IPS-15b (cell line): ENCODE results near the gene TRABD2B.

Experiments
- H3K27me3 ChIP-seq: one replicate; pipeline ENCODE4 v1.6.1; 2013; ENCODE audit warnings: low read length; ENCODE audit not compliant: control insufficient read depth, insufficient read depth
- H3K36me3 ChIP-seq: one replicate; pipeline ENCODE4 v1.6.1; 2013; ENCODE audit warnings: low read length; ENCODE audit not compliant: control insufficient read depth, insufficient read depth
- H3K4me1 ChIP-seq: one replicate; pipeline ENCODE4 v1.6.1; 2013; ENCODE audit warnings: mild to moderate bottlenecking, low read length; ENCODE audit not compliant: control insufficient read depth, insufficient read depth
- H3K4me3 ChIP-seq: one replicate; pipeline ENCODE4 v1.5.1; 2013; ENCODE audit warnings: low read depth, low read length
- H3K9ac ChIP-seq: one replicate; pipeline ENCODE4 v1.6.1; 2013; ENCODE audit warnings: low read depth, mild to moderate bottlenecking, low read length
- H3K9me3 ChIP-seq: one replicate; pipeline ENCODE4 v1.6.1; 2013; ENCODE audit warnings: mild to moderate bottlenecking, low read length; ENCODE audit not compliant: control insufficient read depth, insufficient read depth

Gene TRABD2B

DNA sequence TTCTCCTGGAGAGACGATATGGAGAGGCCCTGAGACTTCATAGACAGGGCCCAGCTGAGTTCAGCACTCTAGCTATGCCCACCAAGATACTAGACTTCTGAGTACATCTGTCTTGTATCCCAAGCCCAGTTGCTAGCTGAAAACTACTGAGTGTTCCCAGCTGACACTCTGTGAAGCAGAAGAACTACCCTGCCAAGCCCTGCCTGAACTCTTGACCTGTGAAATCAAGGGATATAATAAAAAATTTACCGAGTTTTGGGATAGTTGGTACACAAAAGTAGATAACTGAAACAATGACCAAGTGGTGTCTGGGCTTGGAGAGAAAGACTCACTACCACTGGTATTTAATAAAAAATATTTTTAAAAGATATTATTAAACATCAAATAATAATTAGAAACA, 267.5 kb downstream of the TRABD2B start:
- Histone ChIP-seq H3K4me1 (peaks cover under 1% of the 10 kb centered on the region), H3K9ac (no peak overlapping the region), H3K9me3 (no peaks in the 10 kb centered on the region), H3K36me3 (no peaks in the 10 kb centered on the region), H3K27me3 (peaks cover 26% of the 10 kb centered on the region), H3K4me3 (no peak overlapping the region)

DNA sequence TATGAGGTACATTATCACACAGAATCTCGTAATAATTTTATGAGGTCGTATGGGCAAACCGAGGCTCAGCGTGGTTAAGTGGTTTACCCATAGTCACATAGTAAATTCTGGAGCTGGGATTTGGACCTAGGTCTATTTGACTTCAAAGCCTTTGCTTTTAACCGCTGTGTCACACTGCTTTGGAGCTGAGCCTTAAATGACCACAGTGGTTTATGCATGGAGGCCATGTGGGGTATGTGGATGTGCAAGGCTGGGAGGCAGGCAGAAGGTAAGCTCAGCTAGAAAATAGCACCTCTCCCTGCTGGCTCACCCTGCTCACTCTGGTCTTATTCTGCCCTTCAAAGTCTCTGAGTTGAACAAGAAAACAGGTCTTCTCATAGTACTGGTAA, 269.5 kb downstream of the TRABD2B start:
- Histone ChIP-seq H3K27me3 (peaks cover 44% of the 10 kb centered on the region), H3K4me3 (no peak overlapping the region), H3K4me1 (peaks cover 4% of the 10 kb centered on the region), H3K9me3 (no peaks in the 10 kb centered on the region), H3K36me3 (no peaks in the 10 kb centered on the region), H3K9ac (no peak overlapping the region)

DNA sequence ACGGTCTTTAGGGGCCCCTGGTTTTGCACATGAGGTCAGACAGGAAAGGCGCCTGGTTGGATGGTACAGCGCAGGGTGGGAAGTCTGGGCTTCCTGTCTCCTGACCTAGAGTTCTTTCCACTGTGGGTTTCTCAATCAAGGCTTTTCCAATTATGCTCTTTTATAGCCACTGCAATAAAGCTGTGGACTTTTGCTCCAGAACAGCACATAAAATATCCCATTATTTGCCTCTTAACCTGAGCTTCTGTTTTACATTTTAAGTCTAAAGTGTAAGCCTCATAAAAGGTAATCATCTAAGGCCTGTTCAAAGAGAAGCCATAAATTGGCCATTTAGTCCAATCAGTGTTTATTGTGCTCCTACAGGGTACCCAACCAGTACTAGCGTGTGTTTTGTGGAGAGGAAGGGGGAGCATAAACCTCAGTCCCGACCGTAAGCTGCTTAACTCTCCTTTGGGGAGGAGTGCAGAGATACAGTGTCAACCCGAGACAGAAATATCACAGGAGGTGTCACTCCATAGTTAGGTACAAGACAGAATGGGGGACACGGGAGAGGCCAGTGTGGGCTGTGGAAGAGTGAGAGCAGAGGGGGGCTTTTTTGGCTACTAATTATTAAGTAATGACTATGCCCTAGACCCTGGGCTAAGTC, 270.0 kb downstream of the TRABD2B start:
- no peak overlapping the region for H3K4me3 ChIP-seq
- H3K27me3 ChIP-seq: peaks cover 49% of the 10 kb centered on the region
- peaks cover 4% of the 10 kb centered on the region for H3K4me1 ChIP-seq
- H3K9ac ChIP-seq: no peak overlapping the region
- no peaks in the 10 kb centered on the region for H3K9me3 ChIP-seq
- H3K36me3 ChIP-seq: no peaks in the 10 kb centered on the region

DNA sequence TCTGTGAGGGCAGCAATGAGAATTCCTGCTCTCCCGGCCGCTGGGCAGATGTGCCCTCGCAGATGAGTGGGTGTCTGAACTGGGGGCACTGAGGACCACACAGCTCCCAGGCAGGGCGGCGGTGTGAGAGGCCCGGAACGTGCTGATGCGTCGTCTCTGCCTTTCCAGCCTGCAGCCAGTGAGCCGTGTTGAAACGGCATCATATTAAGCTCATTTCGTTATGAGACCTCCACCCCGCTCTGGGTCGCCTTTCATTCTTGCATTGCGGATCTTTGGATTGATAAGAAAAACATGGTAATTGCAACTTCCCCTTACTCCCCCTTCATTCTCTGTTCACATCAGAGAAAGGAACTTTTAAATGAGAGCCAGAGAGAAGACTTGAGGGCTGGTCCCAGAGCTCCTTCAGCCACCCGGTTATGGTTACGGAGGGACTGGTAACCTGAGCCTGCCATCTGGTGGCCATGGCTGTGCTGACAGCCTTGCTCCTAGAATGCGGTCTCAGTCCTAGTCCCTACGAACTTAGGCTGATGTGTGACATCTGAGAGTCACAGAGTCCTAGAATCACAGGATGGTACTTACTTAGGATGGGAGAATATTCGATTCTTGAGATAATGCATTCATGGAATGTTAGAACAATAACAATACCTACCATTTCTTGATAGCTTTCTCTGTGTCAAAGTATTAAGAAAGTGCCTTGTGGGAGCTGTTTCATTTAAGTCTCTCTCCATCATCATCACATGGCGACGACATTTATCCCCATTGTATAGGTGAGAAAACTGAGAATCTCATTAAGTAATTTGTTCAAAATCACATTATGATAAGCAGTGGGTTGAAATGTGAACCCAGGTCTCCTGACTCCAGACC, 271.0 kb downstream of the TRABD2B start:
- no peaks in the 10 kb centered on the region for H3K36me3 ChIP-seq
- H3K4me3 ChIP-seq: no peak overlapping the region
- no peak overlapping the region for H3K9ac ChIP-seq
- H3K4me1 ChIP-seq: peaks cover 4% of the 10 kb centered on the region
- H3K27me3 ChIP-seq: peaks cover 54% of the 10 kb centered on the region
- no peaks in the 10 kb centered on the region for H3K9me3 ChIP-seq

DNA sequence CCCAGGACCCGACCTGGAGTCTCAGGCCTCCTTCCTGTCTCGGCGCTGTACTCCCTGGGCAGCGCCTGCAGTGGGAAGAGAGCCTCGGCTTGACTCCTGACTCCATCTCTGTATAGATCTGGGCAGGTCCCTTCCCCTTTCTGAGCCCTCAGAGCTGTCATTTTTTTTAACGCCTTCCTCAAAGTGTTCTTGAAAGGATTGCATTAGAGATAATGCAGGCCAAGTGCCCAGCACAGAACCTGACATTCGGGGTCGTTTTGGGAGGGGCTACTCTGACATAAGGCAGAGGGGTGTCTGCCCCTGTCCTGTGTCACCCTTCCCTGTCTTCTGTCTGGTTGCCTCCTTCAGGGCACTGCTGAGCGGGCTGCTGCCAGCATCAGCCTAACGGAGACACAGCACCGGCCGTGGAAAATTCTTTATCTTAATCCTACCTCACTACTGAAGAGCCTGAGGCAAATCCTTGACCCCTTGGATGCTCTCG, 271.6 kb downstream of the TRABD2B start:
- H3K4me3 ChIP-seq: peak overlapping the region; percentile 32
- no peak overlapping the region for H3K9ac ChIP-seq
- H3K27me3 ChIP-seq: peaks cover 58% of the 10 kb centered on the region
- H3K4me1 ChIP-seq: peaks cover 4% of the 10 kb centered on the region
- H3K9me3 ChIP-seq: no peaks in the 10 kb centered on the region
- H3K36me3 ChIP-seq: no peaks in the 10 kb centered on the region

DNA sequence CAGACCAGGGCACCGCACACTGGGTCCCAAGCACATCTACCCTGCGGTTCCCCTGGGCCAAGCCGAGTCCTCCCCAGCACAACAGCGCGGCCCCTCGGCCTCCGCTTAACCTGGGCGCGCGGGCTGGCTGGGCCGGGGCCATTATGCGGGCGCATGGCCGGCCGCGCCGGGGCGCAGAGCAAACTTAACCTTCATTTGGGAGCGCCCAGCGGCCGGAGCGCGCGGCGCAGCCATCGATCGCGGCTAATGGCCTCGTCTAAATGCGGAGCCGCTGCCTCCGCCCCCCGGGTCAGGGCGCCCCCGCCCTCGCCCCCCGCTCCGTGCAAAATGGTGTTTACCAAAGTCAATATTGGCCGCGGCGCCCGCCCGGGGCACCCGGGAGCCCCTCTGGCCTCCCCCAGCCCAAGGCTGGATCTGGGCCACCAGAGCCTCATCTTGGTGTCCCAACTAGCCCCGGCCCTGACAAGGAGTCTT, 272.1 kb downstream of the TRABD2B start:
- Histone ChIP-seq H3K9me3 (no peaks in the 10 kb centered on the region), H3K36me3 (no peaks in the 10 kb centered on the region), H3K9ac (peak overlapping the region; percentile 37), H3K4me1 (peaks cover 4% of the 10 kb centered on the region), H3K27me3 (peaks cover 58% of the 10 kb centered on the region), H3K4me3 (peak overlapping the region; percentile 32)

DNA sequence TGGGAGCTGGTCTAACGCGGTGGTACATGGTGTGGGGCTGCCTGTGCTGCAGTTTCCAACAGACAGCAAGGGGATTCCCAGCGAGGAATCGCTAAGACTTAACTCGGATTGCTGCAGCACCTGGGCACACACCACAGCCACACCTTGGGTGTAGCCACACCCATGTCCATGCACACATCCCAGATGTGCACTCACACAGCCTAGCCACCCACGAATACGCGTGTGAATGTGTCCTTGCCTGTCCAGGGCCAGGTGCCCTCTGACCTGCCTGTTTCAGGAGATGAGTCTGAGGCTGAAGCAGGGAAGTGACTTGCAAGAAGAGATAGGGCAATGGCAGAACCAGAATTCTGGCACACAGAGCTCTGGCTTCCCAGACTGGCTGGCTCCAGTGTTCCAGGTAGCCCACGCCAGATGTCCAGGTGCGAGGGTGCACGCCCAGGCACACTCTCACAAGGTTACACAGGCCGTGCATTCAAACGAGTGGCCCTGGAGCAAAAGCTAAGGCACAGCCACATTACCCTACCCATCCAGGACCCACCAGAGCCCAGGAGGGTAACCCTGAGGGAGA, 272.7 kb downstream of the TRABD2B start:
- peaks cover 4% of the 10 kb centered on the region for H3K4me1 ChIP-seq
- peaks cover 60% of the 10 kb centered on the region for H3K27me3 ChIP-seq
- peak overlapping the region; percentile 37 for H3K9ac ChIP-seq
- H3K9me3 ChIP-seq: no peaks in the 10 kb centered on the region
- H3K36me3 ChIP-seq: no peaks in the 10 kb centered on the region
- peak overlapping the region; percentile 32 for H3K4me3 ChIP-seq

DNA sequence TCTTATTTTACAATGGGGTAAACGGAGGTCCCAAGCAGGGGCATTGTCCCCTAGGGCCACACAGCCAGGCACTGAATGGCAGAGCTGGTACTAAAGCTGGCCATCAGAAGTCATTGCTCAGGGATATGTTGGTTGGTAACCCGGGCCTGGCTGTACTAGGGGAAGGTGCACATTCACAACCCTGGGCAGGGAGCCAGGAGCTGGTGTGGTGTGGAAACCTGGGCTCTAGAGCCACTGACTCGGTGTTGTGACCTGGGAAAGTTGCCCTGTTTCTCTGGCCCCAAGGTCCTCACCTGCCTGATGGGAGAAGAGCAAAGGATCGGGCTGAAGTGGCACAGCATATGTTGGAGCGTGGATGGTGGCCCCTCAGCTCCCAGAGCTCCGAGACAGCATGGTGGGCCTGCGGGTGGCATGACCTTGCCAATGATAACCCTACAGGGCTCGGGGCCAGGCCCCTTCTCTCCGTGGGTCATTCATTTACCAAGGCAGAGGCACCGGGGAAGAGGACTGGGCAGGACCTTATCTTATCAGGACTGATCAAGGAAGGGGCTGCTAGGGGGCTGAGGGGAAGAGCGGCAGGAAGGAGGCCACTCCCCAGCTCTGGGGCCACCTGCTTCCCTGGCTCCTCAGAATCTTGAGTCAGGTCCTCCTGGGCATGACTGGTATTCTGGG, 274.1 kb downstream of the TRABD2B start:
- H3K9ac ChIP-seq: no peak overlapping the region
- H3K27me3 ChIP-seq: peaks cover 62% of the 10 kb centered on the region
- H3K36me3 ChIP-seq: no peaks in the 10 kb centered on the region
- H3K9me3 ChIP-seq: no peaks in the 10 kb centered on the region
- H3K4me1 ChIP-seq: peaks cover 4% of the 10 kb centered on the region
- H3K4me3 ChIP-seq: no peak overlapping the region

DNA sequence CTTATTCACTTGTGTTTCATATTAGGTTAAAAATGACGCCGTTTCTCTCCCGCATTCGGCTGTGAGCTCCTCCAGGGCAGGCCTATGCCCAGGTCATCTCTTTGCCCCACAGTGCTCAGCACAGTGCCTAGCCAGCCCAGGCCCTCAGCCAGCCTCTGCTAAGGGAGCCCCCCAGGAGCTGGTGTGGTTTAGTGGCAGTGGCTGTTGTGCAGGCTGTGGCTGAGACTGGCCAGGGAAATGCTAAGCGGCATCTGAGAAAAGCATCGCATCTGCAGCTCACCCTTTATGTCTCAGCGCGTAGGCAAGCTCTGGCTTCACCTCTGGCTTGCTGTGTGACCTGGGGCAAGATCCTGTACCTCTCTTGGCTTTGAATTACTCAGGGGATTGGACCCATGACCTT, 275.1 kb downstream of the TRABD2B start:
- Histone ChIP-seq H3K4me1 (peaks cover 4% of the 10 kb centered on the region), H3K9ac (no peak overlapping the region), H3K27me3 (peaks cover 68% of the 10 kb centered on the region), H3K9me3 (no peaks in the 10 kb centered on the region), H3K36me3 (no peaks in the 10 kb centered on the region), H3K4me3 (no peak overlapping the region)

DNA sequence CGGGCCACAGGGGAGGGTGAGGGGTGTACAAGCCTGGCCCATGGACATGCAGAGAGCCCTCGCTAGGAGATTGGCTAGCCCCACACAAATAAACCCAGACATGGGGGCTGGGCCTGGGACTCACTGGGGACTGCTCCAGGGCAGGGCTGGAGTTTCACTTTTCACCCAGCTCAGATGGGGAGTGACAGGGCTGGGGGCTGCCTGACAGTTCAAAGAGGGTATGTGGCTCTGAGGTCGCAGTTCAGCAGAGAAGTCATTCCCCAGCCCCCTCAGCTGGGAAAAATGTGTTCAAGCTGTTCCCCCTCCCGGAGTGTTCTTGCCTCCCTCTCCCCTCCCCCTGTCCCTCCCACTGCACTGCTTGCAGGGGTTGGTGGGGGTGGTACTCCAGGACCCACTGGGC, 277.1 kb downstream of the TRABD2B start:
- Histone ChIP-seq H3K27me3 (peaks cover 64% of the 10 kb centered on the region), H3K36me3 (no peaks in the 10 kb centered on the region), H3K4me3 (no peak overlapping the region), H3K4me1 (peaks cover 7% of the 10 kb centered on the region), H3K9me3 (no peaks in the 10 kb centered on the region), H3K9ac (no peak overlapping the region)

DNA sequence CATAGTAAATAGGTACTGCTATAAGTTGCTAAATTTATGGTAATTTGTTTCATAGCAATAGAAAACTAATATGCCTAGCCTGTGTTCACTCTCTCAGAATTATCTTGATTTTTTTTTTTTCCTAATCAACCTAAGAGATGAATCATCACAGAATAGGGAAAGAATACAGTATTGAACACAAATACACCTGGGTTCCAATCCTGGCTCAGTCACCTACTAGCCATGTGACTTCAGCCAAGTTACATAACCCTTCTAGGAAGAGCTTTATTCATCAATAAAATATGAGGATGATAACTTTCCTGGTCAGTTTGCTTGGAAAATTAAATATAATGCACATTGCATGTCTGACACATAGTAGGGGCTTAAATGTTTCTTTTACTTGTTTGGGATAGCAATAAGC, 279.8 kb downstream of the TRABD2B start:
- Histone ChIP-seq H3K9ac (no peak overlapping the region), H3K4me3 (no peak overlapping the region), H3K4me1 (peaks cover 2% of the 10 kb centered on the region), H3K36me3 (no peaks in the 10 kb centered on the region), H3K27me3 (peaks cover 66% of the 10 kb centered on the region), H3K9me3 (no peaks in the 10 kb centered on the region)
